HCEC 1CT (cell line): ENCODE results near the gene WNT6.

Experiments used
- DNase-seq: peaks from one replicate; pipeline ENCODE4 v3.0.0-alpha.2; 2017

The WNT6 gene

DNA sequence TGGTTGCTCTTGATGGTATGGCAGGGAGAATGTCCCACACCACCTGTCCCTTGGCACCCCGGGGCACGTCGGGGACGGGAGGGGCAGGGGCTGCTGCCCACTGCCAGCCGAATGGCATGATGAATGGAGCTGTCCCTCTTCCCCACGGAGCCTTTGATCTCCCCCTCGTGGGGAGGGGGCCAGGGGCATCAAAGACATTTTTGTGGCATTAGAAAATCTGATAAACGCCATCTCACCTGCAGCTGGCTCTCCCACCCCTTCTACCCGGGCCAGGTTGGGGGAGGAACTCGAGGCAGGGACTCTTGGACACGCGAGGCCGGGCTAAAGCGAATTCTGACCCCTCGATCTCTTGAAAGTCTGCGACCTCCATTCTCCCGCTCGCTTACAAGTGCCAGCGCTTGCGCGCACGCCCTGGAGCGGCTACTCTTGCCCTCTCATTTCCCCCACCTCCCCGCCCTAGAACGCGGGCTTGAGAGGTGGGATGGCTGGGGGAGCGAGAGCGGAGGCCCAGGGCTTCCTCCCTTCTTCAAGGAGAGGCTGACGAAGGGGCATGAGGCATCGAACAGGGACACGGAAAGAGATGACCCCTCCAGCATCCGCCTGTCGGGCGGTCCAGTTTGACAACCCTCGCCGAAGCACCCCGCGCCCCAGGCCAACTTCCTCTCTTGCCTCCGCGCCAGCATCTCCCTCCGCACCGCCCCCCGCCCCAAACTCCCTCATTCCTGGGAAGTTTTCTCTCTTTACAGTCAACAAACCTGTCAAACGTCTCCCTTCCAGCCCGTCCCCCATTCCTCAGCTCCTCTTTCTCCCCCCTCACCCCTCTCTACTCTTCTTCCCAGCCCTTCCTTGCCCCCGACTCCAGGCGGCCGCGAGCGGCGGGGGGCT lies 692 bp upstream of the WNT6 start:
- no peak for DNase-seq

DNA sequence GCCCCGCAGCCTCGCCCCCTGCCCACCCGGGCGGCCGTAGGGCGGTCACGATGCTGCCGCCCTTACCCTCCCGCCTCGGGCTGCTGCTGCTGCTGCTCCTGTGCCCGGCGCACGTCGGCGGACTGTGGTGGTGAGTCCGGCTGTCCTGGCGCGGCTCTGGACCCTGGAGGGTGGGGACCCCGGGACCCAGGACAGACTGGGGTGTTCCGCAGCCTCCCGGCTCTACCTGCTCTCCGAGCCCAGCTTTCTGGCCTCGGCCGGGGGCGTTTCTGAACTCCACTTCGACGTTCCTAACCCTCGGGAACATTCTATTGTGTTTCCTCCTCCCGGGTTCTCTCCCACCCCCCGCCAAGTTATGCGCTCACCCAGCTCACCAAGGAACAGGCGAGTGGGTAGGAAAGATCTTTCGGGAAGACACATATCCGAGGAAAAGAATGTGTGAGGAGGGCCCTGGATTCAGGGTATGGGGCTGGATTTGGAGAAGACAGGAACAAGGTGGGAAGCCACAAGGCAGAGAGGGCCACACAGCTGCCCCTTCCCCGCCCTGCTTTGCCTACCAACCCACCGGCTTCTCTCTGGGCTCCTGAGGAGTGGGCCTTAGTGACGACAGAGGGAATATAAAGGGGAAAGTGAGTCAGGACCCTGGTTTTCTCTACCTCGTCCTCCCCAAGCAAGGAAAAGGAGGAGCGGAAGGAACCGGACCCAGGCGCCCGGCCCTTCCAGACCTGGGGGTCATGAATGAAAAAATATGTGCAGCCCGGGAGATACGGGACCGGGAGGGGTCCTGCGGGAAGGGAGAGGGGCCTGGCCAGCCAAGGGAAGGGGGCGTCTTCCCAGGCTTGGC lies 605 bp downstream of the WNT6 start:
- DNase-seq, result no peak

DNA sequence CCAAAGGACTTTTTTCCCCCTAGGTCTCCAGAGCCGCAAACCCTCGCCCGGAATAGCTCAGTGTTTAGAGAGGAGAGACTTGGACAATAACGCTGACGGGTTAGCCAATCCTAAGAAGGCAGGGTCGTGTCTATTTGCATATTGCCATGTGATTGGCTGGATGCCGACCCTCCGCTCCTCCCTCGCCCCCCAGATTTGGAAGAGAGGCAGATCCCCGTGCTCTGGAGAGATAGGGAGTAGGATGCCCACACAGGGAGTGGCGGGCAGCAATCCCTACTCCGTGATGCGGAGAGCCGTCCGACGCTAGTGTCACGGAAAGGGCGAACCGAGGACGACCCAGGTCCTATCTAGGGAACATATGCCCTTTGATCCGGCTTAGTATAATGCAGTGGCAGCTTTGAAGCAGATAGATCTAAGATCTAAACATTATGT lies 1.4 kb downstream of the WNT6 start:
- DNase-seq, result peak; percentile 48

DNA sequence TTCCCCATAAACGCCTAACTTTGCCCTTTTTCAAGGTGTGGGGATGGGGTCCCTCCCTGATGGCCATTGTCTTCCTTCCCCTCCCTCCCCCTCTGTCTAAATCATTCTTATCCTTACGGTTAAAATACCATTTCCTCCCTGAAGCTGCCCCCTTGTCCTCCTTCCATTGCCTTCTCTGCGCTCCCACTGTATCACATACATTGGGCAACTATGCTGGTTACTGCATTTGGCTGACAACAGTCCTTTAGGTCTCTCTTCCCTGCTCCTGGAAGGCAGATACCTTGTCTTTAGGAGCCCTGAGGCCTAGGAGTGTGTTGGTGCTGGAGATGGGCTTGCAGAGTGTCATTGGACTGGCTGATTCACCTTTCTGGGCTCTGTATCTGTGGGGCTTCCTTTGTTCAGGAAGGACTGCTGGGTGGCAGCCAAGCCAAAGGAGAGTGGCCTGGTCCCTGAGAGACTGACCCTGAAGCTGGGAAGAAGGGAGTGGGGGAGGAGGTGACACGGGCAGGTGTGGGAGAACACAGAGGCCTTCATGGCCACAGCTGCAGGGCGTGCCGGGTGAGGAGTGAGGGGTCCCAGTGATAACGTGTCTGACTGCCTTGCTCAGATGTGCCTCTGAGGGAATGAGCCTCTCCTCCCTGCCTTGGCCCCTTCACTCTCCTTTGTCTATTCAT lies 2.2 kb downstream of the WNT6 start:
- DNase-seq, result no peak

DNA sequence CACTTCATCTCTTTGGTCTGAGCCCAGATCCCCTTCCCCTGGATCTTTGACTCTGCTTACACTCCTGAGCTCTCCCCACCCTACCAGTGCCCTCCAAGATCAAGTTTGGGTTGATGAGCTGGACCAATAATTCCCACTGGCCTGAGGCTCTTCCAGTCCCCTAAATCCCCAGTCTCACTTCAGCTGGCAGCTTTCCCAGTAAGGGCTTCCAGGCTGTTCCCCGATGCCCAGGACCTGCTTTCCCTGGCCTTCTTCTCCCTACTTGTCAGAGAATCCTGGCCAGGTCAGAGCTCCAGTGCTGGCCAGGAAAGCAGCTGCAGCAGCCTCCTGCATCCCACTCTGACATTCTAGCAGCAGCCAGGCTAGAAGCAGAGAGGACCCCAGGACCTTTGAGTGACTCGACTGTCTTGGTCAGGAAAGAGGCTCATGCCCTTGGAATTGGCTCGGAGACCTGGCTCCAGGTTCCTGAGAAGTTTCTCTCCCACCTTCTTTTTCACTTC lies 3.5 kb downstream of the WNT6 start:
- DNase-seq, result no peak

DNA sequence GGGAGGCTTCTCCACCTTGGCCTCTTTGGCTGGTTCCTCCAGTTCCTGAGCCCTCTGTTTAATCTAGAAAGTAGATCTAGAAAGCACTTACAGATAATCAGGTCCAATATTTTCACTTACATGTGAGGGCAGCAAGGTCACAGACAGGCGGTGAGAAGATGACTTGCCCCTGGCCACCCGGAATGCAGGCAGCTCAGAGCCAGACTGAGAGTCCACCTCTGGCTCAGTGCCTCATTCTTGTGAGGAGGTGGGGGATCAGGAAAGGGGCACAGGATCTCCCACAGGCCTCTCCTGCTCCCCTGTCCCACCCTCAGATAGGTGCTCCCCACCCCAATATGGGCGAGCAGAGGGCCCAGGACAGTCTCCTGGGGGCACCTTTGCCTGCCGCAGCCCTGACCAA lies 5.8 kb downstream of the WNT6 start:
- no peak for DNase-seq

DNA sequence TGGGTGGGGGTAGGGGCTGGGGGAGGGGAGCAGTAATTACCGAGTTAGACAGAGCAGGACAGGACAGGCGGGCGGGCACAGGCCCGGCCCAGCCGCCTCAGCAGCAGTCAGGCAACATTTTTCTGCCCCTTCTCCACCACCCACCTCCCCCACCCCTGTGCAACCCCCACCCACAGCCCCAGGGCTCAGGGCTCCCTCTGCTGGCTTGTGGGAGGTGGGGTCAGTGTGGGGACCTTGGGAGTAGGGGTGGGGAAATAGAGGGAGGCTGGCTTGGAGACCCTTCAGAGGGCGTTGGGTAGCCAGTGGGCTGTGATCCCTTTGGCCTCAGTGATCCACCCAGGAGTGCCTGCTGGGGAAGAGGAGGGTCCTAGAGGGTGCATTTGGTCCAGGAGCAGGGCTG lies 6.4 kb downstream of the WNT6 start:
- no peak for DNase-seq

DNA sequence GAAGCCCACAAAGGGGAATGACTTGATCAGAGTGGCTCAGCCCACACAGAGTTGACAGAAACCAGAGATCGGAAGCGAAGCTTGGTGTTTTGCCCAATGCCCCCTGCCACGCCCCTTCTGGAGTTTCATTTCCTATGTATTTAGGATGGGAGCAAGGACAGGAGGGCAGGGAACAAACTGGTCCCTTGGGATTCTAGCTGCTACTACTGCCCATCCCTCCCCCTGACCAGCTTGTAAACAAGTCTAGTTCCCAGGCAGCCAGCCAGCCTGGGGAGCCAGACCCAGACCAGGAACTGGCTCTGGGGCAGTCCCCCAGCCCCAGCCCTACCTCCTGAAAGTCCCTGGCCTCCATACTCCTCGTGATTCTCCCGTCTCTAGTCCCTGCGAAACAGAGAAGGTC lies 8.3 kb downstream of the WNT6 start:
- no peak for DNase-seq

DNA sequence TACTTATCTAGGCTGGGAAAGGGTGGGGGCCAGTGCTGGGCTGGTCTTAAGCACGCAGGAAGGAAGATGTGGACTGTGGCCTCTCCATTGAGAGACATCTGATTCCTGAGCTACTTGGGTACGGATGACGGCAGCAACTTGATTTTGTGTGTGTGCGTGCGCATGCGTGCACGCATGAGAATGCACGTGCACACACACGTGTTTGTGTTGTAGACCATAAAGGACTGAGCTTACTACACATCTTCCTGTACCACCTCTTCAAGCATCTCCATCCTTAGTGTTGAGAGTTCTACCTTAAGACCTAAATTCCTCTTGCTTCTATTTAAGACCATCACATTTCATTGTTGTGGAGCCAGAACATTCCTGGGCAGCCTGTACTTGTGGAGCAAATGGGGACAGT lies 9.5 kb downstream of the WNT6 start:
- DNase-seq, result no peak

DNA sequence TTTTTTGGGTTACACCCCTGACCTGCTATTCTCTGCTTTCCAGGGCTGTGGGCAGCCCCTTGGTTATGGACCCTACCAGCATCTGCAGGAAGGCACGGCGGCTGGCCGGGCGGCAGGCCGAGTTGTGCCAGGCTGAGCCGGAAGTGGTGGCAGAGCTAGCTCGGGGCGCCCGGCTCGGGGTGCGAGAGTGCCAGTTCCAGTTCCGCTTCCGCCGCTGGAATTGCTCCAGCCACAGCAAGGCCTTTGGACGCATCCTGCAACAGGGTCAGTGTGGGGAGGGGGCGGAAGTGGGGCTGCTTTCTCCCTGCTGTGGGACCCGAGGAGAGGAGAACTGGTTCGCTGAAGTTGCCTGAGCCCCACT lies 11.4 kb downstream of the WNT6 start:
- DNase-seq, result no peak

DNA sequence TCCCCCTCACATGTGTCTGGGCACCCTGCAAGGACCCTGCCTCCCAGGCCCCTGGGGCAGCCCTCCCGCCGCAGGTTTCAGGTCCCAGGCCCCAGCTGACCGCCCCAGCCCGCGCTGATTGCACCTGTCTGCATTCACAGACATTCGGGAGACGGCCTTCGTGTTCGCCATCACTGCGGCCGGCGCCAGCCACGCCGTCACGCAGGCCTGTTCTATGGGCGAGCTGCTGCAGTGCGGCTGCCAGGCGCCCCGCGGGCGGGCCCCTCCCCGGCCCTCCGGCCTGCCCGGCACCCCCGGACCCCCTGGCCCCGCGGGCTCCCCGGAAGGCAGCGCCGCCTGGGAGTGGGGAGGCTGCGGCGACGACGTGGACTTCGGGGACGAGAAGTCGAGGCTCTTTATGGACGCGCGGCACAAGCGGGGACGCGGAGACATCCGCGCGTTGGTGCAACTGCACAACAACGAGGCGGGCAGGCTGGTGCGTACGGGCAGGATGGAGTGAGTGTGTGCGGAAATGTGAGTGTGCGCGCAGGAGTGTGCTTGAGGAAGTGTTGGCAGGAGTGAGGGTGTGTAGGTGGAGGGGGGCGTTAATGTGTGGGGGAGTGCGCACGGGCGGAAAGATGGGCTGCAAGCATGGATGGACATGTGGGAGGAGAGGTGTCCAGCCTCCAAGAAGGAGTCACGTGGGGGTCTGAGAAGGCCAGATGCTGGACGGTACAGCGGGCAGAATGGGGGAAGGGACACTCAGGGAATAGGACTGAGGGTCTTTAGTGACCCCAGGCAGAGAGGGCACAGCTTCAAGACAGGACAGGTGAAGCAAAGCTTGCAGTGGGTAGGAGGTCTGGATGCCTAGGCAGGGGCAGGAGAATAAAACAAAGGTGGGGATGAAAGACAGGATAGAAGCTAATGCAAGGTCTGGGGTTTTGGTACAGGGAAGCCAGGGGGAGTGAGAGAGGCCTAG lies 12.0 kb downstream of the WNT6 start:
- DNase-seq, result no peak

DNA sequence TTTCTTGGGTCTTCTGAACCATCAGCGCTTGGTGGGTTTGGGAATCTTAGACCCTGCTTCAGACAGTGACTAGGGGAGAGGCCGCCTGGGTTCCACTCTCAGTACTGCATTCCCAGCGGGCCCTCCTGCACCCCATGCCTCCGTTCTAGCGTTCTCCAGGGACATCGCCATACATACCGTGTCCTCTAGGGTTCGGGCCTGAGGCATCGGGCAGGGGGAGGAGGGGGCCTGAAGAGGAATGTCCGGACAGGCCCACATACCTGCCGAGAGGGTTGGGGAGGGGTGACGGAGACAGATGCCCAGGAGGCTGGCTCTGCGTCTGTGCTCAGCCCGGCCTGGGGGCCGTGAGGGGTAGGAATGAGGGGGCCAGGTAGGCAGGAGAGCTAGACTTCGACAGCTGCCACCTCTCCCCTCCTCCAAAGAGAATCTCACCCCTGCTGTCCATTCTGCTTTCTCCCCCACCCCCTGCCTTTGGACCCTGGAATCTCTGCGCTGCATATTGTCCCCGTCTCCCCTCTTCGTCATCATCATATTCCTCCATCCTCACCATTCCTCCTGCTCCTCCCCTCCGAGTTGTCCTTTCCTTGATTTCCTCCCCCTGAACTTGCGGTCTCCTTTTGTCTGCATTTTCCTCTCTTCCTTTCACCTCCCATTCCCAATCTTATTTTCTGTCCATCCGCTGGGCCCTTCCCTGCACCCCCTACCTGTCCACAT lies 13.2 kb downstream of the WNT6 start:
- peak; percentile 20 for DNase-seq

DNA sequence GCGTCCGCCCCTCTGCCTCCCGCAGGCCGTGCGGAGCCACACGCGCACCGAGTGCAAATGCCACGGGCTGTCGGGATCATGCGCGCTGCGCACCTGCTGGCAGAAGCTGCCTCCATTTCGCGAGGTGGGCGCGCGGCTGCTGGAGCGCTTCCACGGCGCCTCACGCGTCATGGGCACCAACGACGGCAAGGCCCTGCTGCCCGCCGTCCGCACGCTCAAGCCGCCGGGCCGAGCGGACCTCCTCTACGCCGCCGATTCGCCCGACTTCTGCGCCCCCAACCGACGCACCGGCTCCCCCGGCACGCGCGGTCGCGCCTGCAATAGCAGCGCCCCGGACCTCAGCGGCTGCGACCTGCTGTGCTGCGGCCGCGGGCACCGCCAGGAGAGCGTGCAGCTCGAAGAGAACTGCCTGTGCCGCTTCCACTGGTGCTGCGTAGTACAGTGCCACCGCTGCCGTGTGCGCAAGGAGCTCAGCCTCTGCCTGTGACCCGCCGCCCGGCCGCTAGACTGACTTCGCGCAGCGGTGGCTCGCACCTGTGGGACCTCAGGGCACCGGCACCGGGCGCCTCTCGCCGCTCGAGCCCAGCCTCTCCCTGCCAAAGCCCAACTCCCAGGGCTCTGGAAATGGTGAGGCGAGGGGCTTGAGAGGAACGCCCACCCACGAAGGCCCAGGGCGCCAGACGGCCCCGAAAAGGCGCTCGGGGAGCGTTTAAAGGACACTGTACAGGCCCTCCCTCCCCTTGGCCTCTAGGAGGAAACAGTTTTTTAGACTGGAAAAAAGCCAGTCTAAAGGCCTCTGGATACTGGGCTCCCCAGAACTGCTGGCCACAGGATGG lies 14.0 kb downstream of the WNT6 start:
- DNase-seq, result no peak

DNA sequence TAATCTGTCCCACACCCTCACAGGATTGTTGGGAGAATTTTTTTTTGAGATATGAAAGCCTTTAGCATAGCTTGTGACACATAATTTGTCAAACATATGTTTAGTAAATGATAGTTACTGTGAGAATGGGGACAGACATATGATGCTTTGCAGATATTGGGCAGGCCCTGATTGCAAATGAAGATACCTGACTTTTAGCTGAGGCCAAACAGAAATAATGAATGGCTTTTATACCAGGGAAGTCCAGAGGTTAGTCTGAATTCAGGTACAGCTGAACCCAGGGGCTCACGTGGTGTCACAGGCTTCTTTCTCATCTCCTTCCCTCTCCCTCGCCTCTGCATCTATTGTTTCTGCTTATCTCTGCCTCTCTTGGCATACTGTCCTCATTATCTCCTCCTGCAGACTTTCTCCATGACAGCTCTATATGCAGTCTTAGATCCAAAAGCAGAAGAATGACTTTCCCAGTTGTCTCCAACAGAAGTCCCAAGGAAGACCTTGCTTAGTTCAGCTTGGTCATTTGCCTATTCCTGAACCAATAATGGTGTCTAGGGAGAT lies 16.2 kb downstream of the WNT6 start:
- DNase-seq, result no peak

DNA sequence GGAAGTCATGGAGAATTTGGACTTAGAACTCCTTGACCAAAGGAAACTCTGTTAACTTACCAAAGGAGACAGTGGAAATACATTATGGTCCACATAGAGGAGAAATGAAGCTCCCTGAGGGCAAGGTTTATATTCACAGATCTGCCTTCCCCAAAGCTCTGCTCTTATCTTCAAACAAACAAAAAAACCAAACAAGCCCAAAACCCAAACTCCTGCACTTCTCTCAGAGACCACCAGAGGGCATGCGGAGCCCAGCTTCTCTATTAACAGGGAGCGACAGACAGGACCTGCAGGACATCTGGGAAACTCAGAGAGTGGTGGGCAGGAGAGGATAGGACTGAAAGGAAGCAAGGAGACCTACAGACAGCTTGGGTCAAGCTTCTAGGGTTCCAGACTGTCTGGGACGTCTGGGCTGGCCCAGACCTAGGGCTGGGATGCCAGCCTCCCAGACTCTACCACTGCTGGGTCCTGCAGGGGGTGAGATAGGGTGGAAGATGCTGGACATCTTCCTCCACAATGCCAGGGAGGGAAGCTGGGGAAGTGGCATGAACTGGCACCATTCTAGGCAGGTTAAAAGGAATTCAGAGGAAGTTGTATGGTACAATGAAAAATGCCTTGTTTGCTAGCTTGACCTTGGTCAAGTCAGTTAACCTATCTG lies 17.1 kb downstream of the WNT6 start:
- peak; percentile 43 for DNase-seq

DNA sequence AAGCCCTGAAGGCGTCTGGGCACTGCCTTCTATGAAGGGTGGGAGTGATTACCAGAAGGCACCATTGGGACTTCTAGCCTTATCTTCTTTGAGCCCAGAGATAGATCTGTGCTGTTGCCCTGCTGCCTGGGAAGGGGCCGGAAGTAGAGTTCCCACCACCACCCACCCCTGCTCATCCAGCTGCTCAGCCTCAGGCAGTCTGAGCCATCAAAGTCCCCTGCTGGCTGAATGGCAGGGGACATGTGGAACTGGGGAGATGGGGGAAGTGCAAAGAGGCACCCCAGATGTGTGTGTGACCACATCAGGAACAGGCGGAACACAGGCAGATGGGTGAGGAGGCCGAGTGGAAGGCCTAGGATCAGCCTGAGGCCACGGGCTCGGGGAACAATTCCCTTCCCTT lies 17.7 kb downstream of the WNT6 start:
- no peak for DNase-seq

DNA sequence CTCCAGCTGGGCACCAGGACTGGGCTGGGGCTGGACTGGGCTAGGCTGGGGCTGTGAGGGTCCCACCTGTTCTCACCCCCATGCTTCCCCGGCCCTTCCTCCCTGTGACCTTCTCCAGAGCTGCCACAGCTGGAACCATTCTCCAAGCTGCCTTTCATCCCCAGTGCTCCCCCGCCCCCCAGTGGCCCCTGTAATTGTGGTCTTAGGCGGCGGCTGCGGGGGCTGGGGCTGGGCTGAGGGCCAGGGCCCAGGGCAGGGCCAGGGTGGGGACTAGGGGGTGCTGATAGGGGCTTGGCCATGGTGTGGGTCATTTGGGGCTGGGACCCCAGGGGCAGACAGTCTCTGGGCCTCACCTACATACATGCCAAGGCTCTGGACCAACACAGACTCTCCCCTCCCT lies 18.3 kb downstream of the WNT6 start:
- no peak for DNase-seq

DNA sequence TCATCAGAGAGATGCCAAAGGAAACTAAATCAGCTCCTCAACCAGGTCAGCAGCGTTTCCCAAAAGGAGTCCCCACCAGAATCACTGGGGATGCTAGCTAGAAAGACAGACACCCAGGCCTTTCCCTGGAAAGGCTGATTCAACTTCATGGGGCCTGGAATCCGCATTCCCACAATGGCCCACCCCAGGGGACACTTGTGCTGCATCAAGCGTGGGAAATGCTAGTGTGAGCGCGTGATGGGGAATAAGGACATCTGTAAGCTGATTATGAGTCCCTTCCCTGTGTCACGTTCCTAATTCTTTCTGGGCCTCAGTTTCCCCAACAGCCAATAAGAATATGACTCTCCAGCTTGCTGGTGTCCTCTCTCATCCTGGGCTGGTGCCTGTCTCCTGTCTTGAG lies 18.9 kb downstream of the WNT6 start:
- DNase-seq, result no peak

DNA sequence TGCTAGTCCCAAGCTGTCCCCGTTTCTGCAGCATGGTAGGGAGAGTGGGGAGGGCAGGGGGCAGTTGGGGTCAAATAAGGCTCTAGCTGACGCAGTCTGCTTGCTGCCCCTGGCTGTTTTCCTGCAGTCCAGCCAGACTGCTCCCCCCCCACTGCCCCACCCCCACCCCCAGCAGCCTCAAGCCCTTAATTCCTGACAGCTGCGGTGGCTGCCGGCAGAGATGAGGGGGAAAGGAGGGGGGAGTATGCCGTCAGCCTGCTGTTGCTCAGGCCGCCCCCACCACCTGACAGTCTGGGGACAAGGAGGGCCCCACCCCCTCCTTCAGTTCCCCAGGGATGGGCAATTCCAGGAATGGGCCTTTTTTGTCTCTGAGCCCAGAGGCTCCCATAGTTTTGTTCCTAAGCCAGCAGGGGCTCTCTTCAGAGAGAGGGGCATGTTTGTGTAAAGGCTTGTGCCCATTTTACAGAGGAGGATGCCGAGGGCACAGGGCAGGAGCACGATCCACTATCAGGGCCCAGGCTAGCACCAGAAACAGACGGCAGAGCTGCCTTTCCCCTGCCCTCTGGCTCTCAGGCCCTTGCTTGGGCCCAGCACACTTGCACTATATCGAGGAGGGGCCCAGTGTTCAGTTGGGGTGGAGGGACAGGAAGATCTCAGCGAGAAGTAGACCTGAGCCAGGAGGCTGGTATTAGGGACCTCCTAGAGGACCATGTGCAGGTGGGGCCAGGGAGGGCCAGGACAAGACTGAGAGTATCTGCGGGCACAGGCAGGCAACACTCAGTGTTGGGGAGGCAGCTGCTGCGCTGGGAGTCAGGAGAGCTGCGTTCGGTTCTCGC lies 19.5 kb downstream of the WNT6 start:
- no peak for DNase-seq
